Stimulated activated CD8-positive, alpha-beta memory T cell treated with anti-CD3 and anti-CD28 coated beads, Interleukin-15, amount 100 ng/mL, for 1 hour (primary cell): ENCODE results near the gene SIPA1.

Source experiments
- DNase-seq: peaks from one replicate; pipeline ENCODE4 v3.0.0-alpha.2; 2020; ENCODE audit warnings: low read depth

The SIPA1 gene

GRCh38 chr11:65642014-65642671 is 4.2 kb downstream of the SIPA1 start:
- DNase-seq = no peak

- DNase-seq = no peak
Measured at GRCh38 chr11:65643971-65644370, 6.1 kb downstream of the SIPA1 start.

- DNase-seq = no peak
Measured at GRCh38 chr11:65644837-65645236, 6.9 kb downstream of the SIPA1 start.

GRCh38 chr11:65645710-65646109 is 7.8 kb downstream of the SIPA1 start:
- DNase-seq = no peak

- no peak for DNase-seq
Measured at GRCh38 chr11:65646288-65646957, 8.5 kb downstream of the SIPA1 start.

- no peak for DNase-seq
Measured at GRCh38 chr11:65646958-65647701, 9.2 kb downstream of the SIPA1 start.

- DNase-seq = no peak
Measured at GRCh38 chr11:65648997-65649493, 11.1 kb downstream of the SIPA1 start.

GRCh38 chr11:65649656-65650546 is 12.0 kb downstream of the SIPA1 start:
- DNase-seq = no peak

GRCh38 chr11:65650547-65651338 is 12.8 kb downstream of the SIPA1 start:
- no peak for DNase-seq

- no peak for DNase-seq
Measured at GRCh38 chr11:65651339-65651588, 13.4 kb downstream of the SIPA1 start.

- DNase-seq = no peak
Measured at GRCh38 chr11:65651589-65652510, 13.9 kb downstream of the SIPA1 start.

GRCh38 chr11:65652511-65653228 is 14.8 kb downstream of the SIPA1 start:
- DNase-seq = peak; percentile 91

GRCh38 chr11:65653229-65654225 is 15.6 kb downstream of the SIPA1 start:
- no peak for DNase-seq

GRCh38 chr11:65654375-65655349 is 16.8 kb downstream of the SIPA1 start:
- no peak for DNase-seq

GRCh38 chr11:65655570-65656332 is 17.9 kb downstream of the SIPA1 start:
- DNase-seq = no peak

GRCh38 chr11:65657426-65657825 is 19.5 kb downstream of the SIPA1 start:
- DNase-seq = no peak
